ENCODE results near the gene CCNQ.

The CCNQ gene

GRCh38 chrX:153595859-153596857, 2.8 kb downstream of the CCNQ start:
- no peak for DNase-seq (ENCODE audit: low spot score)

GRCh38 chrX:153595387-153595786, 3.6 kb downstream of the CCNQ start:
- no peak for DNase-seq (ENCODE audit: low spot score)

- no peak for DNase-seq (ENCODE audit: low spot score)
Observed at GRCh38 chrX:153593811-153594500, 5.0 kb downstream of the CCNQ start.

- DNase-seq (ENCODE audit: low spot score) = no peak
Observed at GRCh38 chrX:153592966-153593688, 5.8 kb downstream of the CCNQ start.

GRCh38 chrX:153592091-153592833, 6.7 kb downstream of the CCNQ start:
- DNase-seq (ENCODE audit: low spot score) = no peak

- no peak for DNase-seq (ENCODE audit: low spot score)
Observed at GRCh38 chrX:153590961-153591956, 7.7 kb downstream of the CCNQ start.

- DNase-seq (ENCODE audit: low spot score) = no peak
Observed at GRCh38 chrX:153588782-153589446, 10.0 kb downstream of the CCNQ start.

GRCh38 chrX:153588021-153588781, 10.7 kb downstream of the CCNQ start:
- DNase-seq (ENCODE audit: low spot score) = no peak

GRCh38 chrX:153587342-153587741, 11.6 kb downstream of the CCNQ start:
- DNase-seq (ENCODE audit: low spot score) = no peak

- no peak for DNase-seq (ENCODE audit: low spot score)
Observed at GRCh38 chrX:153585827-153586226, 13.1 kb downstream of the CCNQ start.

GRCh38 chrX:153583433-153583832, 15.5 kb downstream of the CCNQ start:
- DNase-seq (ENCODE audit: low spot score) = no peak

GRCh38 chrX:153582896-153583295, 16.0 kb downstream of the CCNQ start:
- no peak for DNase-seq (ENCODE audit: low spot score)

GRCh38 chrX:153580700-153581386, 18.1 kb downstream of the CCNQ start:
- no peak for DNase-seq (ENCODE audit: low spot score)

GRCh38 chrX:153578889-153579288, 20.1 kb downstream of the CCNQ start:
- no peak for DNase-seq (ENCODE audit: low spot score)

GRCh38 chrX:153578200-153578835, 20.6 kb downstream of the CCNQ start:
- no peak for DNase-seq (ENCODE audit: low spot score)

- no peak for DNase-seq (ENCODE audit: low spot score)
Observed at GRCh38 chrX:153576961-153577360, 22.0 kb downstream of the CCNQ start.

- DNase-seq (ENCODE audit: low spot score) = no peak
Observed at GRCh38 chrX:153576239-153576870, 22.6 kb downstream of the CCNQ start.

- DNase-seq (ENCODE audit: low spot score) = no peak
Observed at GRCh38 chrX:153573984-153574383, 25.0 kb downstream of the CCNQ start.

Data from RKO (cell line).